Pancreas (tissue), 10 donors: ENCODE results near the gene CCDC81. TPM values are rescaled to one million over a fixed set of nuclear protein-coding genes. Genes with fewer than 3 reads are reported as not detected.
"Not testable (repeated sequence)": the region's sequence is repeated elsewhere in the genome, so short reads cannot be mapped to it uniquely, and the experiment has no call there.

Experiments
- ATAC-seq, 4 donors: fragments of 200-7000 bp; cut with Tn5 transposase; one replicate each; pipeline versions ENCODE4 v1.8.0 to v1.9.1; 2020; ENCODE audit warnings: mild to moderate bottlenecking in 4 of 4, moderate library complexity in 4 of 4
- DNase-seq, 6 donors: peaks; one replicate each; pipeline ENCODE4 v3.0.0-alpha.2; 2020
- FAIRE-seq: peaks from 2 replicates; lab custom pipeline; 2012; peaks lifted over from hg19 to GRCh38; lab: Jason Lieb, UNC
- H3K27ac ChIP-seq, 4 donors: fragments of 200-600 bp; sonication (generic); 1 replicate in 3 of 4; 2 replicates in 1 of 4; pipeline versions ENCODE4 v1.5.0 to v1.8.0; 2020
- H3K27me3 ChIP-seq, 4 donors: fragments of 200-600 bp; one replicate each; pipeline ENCODE4 v1.8.0; 2021
- H3K36me3 ChIP-seq, 3 donors: fragments of 200-600 bp; sonication (generic) in 1 of 3; one replicate each; pipeline versions ENCODE4 v1.5.0 to v1.8.0; 2020 to 2021
- H3K4me1 ChIP-seq, 3 donors: fragments of 200-600 bp; one replicate each; pipeline ENCODE4 v1.8.0; 2021
- H3K4me3 ChIP-seq, 4 donors: fragments of 200-600 bp; sonication (generic) in 2 of 4; one replicate each; pipeline versions ENCODE4 v1.5.0 to v1.8.0; 2020 to 2021
- H3K9me3 ChIP-seq, 4 donors: fragments of 200-600 bp; one replicate each; pipeline ENCODE4 v1.8.0; 2021
- CTCF ChIP-seq, 4 donors: fragments of 200-600 bp; sonication (generic) in 3 of 4; IDR thresholded peaks; one replicate each; pipeline versions ENCODE4 v1.5.0 to v1.8.0; 2021; ENCODE audit warnings: antibody characterized with exemption in 4 of 4
- WGBS, 2 donors: extraction: QIAGEN DNeasy Blood & Tissue Kit; methylation state at CpG; one replicate each; pipeline ENCODE4 v1.1.7; 2013; 5-methylcytosine and 5-hydroxymethylcytosine counted together
- intact Hi-C, 3 donors: fragments of 100-400 bp; cut with DNase I; formaldehyde crosslinking; loops; one replicate each; pipeline versions ENCODE4 v1.11.1 to v1.14.2; 2022
- polyA plus RNA-seq, 2 donors: library from polyadenylated mRNA; stranded (reverse); fragments of 200-250 nt; gene quantifications; one replicate each; pipeline ENCODE4 v1.2.3, GENCODE V29; 2013
- total RNA-seq, 6 donors: library from RNA; stranded (reverse); fragmentation: NEBNext Ultra II Directional in 4 of 6; extraction: Animal tissue kit (Norgen Biotek cat#: 25700) in 4 of 6; gene quantifications; one replicate each; pipeline versions ENCODE4 v1.2.1 to v1.2.4, GENCODE V29; 2021 to 2023
- donor health status: healthy with polysubstance abuse.
- donor health status: DM: no; HTN: no; CAD: no; lungs with moderate emphysema.
- donor health status: DM: no; HTN: no; CAD: no.
- donor health status: control.
- donor health status: control.
- donor health status: Bipolar disorder and iron deficiency.
- donor health status: DM: yes; HTN: yes; CAD: no.
- donor health status: DM: no; HTN: no; CAD: no.
- donor health status: DM: no; HTN: no; CAD: no.
- donor health status: DM: yes; HTN: yes; CAD: no.

CCDC81 gene
- total and polyA plus RNA-seq, 8 donors = 0.09 to 0.77 (median 0.34) TPM; not detected in 1

- no peaks in the 10 kb centered on the region for H3K27me3 ChIP-seq
- 68 to 81% methylated on average over 4 of the region's 4 CpGs for whole genome bisulfite sequencing, 2 donors
Measured at GRCh38 chr11:86355256-86355655, 19.4 kb upstream of the CCDC81 start.

GRCh38 chr11:86357412-86357811, 17.3 kb upstream of the CCDC81 start:
- 75 to 80% methylated on average over 4 of the region's 4 CpGs for WGBS, 2 donors
- intact Hi-C loops, DNase-seq, H3K27me3 ChIP-seq, H3K36me3 ChIP-seq, H3K27ac ChIP-seq, FAIRE-seq, H3K4me1 ChIP-seq, H3K9me3 ChIP-seq, H3K4me3 ChIP-seq, ATAC-seq: not testable (repeated sequence)

More at GRCh38 chr11:86355256-86355655, 19.4 kb upstream of the CCDC81 start:
- intact Hi-C loops = no loop called here
- Histone ChIP-seq H3K4me1 (no peaks in the 10 kb centered on the region), H3K9me3 (no peaks in the 10 kb centered on the region), H3K27ac (no peak overlapping the region), H3K4me3 (no peak overlapping the region), H3K36me3 (no peaks in the 10 kb centered on the region)
- DNase-seq (no peak), ATAC-seq (no peak), FAIRE-seq (no peak)
- TF ChIP-seq CTCF (IDR thresholded peaks at IDR 0.05) = no peak

- no peak for TF ChIP-seq CTCF (IDR thresholded peaks at IDR 0.05)
- ATAC-seq = no peak
- Histone ChIP-seq H3K4me1 (no peaks in the 10 kb centered on the region), H3K4me3 (no peak overlapping the region), H3K27ac (no peak overlapping the region), H3K9me3 (no peaks in the 10 kb centered on the region), H3K27me3 (no peaks in the 10 kb centered on the region), H3K36me3 (no peaks in the 10 kb centered on the region)
- intact Hi-C loops = no loop called here
- FAIRE-seq = no peak
- no peak for DNase-seq
- WGBS, 2 donors = 76 to 78% methylated on average over 3 of the region's 3 CpGs
Measured at GRCh38 chr11:86358720-86359119, 16.0 kb upstream of the CCDC81 start.

GRCh38 chr11:86360775-86361395, 13.8 kb upstream of the CCDC81 start:
- Histone ChIP-seq H3K4me1 (no peaks in the 10 kb centered on the region), H3K4me3 (no peak overlapping the region), H3K27me3 (no peaks in the 10 kb centered on the region), H3K27ac (no peak overlapping the region), H3K36me3 (no peaks in the 10 kb centered on the region), H3K9me3 (no peaks in the 10 kb centered on the region)
- ATAC-seq (no peak), DNase-seq (no peak), FAIRE-seq (no peak)
- intact Hi-C loops = no loop called here
- TF ChIP-seq CTCF (IDR thresholded peaks at IDR 0.05) = no peak
- 55 to 69% methylated on average over 2 of the region's 2 CpGs for WGBS, 2 donors

GRCh38 chr11:86363424-86363823, 11.3 kb upstream of the CCDC81 start:
- no peaks in the 10 kb centered on the region for H3K4me1 ChIP-seq
- no peaks in the 10 kb centered on the region for H3K27me3 ChIP-seq
- DNase-seq = no peak
- no peak for TF ChIP-seq CTCF (IDR thresholded peaks at IDR 0.05)
- H3K27ac ChIP-seq = no peak overlapping the region
- intact Hi-C loops = no loop called here
- H3K4me3 ChIP-seq = no peak overlapping the region
- no peaks in the 10 kb centered on the region for H3K36me3 ChIP-seq
- no peak for FAIRE-seq
- ATAC-seq = no peak
- no peaks in the 10 kb centered on the region for H3K9me3 ChIP-seq
- WGBS, 2 donors = 89 to 95% methylated on average over 1 of the region's 1 CpG
